Fibroblast of skin of right biceps (primary cell): ENCODE measurements around the gene KCTD17.

Experiments
- DNase-seq: peaks from one replicate; pipeline ENCODE4 v3.0.0-alpha.2; 2013

The KCTD17 gene

GRCh38 chr22:37107816-37108621 lies 56.5 kb downstream of the KCTD17 start:
- DNase-seq, result no peak

DNA sequence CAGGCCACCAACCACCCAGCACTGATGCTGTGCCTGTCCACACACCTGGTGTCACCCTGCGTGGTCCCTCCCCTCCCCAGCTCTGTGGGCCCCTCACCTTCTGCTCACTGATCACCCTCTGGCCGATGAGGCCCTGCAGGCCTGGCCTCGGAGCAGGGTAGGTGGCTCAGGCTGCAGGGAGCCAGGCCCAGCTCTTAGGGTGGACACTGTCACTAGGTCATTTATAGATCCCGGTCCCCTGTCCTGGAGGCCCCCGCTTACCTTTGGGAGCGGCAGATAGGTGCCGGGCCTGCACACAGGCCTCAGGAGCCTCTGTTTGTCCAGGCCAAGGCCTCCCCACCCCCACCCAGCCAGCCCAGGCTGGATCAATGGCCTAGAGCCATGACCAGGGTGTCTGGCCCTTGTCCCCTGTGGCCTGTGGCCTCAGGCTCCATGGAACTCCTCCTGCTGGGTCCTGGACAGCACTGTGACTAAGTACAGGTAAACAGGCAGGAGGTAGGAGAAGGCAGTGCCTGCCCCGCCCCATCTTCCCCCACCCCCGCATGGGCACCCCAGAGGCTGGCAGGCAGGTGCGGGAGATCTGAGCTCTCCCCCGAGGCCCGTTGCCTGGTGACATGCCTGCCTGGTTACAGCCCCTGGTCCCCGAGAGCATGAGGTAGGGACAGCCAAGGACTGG lies 57.8 kb downstream of the KCTD17 start, which contains the start of gene TMPRSS6:
Gene TMPRSS6 (minus strand): TSS at position 472 of the 676 bp plus-strand sequence. CDS start 6,296 bp downstream, outside the sequence.
- DNase-seq, result no peak

GRCh38 chr22:37111156-37111717 lies 59.7 kb downstream of the KCTD17 start:
- DNase-seq, result no peak

DNA sequence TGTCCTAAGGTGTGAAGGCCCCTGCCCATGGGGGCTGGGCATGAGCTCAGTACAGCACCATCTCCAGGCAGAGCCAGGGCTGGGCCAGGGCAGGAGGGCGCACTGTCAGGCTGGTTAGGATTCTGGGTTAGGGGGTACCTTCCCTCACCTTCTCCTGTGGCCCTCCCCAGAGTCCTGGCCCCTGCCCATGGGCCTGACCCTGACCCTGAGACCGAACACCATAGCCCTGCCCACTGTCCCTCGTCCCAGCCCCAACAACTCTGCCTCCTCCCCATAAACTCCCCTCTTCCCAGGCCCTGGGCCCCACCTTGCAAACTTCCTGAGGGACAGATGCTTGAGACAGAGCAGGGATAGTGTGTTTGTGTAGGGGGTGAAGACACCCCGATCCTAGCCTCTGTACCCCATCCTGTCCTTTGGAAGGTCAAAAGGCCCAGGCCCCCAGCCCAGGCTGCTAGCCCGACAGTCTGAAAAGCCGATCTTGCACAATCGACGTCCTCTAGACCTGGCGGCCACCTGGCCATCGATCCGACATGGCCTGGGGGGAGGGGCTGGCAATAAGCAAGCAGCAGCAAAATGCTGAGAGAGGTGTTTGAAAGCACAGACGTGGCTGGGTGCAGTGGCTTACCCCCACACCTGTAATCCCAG lies 60.7 kb downstream of the KCTD17 start:
- DNase-seq, result no peak
